ENCODE measurements around the gene APPBP2.

- TF ChIP-seq, protein P1, sequence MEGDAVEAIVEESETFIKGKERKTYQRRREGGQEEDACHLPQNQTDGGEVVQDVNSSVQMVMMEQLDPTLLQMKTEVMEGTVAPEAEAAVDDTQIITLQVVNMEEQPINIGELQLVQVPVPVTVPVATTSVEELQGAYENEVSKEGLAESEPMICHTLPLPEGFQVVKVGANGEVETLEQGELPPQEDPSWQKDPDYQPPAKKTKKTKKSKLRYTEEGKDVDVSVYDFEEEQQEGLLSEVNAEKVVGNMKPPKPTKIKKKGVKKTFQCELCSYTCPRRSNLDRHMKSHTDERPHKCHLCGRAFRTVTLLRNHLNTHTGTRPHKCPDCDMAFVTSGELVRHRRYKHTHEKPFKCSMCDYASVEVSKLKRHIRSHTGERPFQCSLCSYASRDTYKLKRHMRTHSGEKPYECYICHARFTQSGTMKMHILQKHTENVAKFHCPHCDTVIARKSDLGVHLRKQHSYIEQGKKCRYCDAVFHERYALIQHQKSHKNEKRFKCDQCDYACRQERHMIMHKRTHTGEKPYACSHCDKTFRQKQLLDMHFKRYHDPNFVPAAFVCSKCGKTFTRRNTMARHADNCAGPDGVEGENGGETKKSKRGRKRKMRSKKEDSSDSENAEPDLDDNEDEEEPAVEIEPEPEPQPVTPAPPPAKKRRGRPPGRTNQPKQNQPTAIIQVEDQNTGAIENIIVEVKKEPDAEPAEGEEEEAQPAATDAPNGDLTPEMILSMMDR (IDR thresholded peaks at IDR 0.05): no peak
- TF ChIP-seq, protein P2, sequence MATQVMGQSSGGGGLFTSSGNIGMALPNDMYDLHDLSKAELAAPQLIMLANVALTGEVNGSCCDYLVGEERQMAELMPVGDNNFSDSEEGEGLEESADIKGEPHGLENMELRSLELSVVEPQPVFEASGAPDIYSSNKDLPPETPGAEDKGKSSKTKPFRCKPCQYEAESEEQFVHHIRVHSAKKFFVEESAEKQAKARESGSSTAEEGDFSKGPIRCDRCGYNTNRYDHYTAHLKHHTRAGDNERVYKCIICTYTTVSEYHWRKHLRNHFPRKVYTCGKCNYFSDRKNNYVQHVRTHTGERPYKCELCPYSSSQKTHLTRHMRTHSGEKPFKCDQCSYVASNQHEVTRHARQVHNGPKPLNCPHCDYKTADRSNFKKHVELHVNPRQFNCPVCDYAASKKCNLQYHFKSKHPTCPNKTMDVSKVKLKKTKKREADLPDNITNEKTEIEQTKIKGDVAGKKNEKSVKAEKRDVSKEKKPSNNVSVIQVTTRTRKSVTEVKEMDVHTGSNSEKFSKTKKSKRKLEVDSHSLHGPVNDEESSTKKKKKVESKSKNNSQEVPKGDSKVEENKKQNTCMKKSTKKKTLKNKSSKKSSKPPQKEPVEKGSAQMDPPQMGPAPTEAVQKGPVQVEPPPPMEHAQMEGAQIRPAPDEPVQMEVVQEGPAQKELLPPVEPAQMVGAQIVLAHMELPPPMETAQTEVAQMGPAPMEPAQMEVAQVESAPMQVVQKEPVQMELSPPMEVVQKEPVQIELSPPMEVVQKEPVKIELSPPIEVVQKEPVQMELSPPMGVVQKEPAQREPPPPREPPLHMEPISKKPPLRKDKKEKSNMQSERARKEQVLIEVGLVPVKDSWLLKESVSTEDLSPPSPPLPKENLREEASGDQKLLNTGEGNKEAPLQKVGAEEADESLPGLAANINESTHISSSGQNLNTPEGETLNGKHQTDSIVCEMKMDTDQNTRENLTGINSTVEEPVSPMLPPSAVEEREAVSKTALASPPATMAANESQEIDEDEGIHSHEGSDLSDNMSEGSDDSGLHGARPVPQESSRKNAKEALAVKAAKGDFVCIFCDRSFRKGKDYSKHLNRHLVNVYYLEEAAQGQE (IDR thresholded peaks at IDR 0.05; ENCODE audit: insufficient read depth in 1 of 2, low read depth in 2 of 2, low read length in 1 of 2): no peak
- no peak for TF ChIP-seq POLR2AphosphoS5 (IDR thresholded peaks at IDR 0.05; ENCODE audit: low read depth, low read length)
Measured at GRCh38 chr17:60563743-60564142, 37.7 kb upstream of the APPBP2 start.
